Ascending aorta (tissue), 2 donors: ENCODE results near the gene TRIM10. TPM values are rescaled to one million over a fixed set of nuclear protein-coding genes. Genes with fewer than 3 reads are reported as not detected.
"Not testable (repeated sequence)": the region's sequence is repeated elsewhere in the genome, so short reads cannot be mapped to it uniquely, and the experiment has no call there.

Experiments used
- DNase-seq, 2 donors: peaks; one replicate each; pipeline ENCODE4 v3.0.0-alpha.2; 2019; ENCODE audit warnings: low spot score in 2 of 2
- H3K27ac ChIP-seq, 2 donors: fragments of 200-600 bp; sonication (generic); one replicate each; pipeline ENCODE4 v1.5.1; 2016 to 2017; ENCODE audit warnings: mild to moderate bottlenecking in 1 of 2
- H3K27me3 ChIP-seq: fragments of 200-600 bp; sonication (generic); one replicate; pipeline ENCODE4 v1.5.1; 2017
- H3K36me3 ChIP-seq, 2 donors: fragments of 200-600 bp; sonication (generic); one replicate each; pipeline ENCODE4 v1.5.1; 2016
- H3K4me1 ChIP-seq, 2 donors: fragments of 200-600 bp; sonication (generic); one replicate each; pipeline ENCODE4 v1.5.1; 2016 to 2017; ENCODE audit warnings: mild to moderate bottlenecking in 1 of 2
- H3K4me3 ChIP-seq, 2 donors: fragments of 200-600 bp; sonication (generic); one replicate each; pipeline ENCODE4 v1.5.1; 2016 to 2017; ENCODE audit warnings: mild to moderate bottlenecking in 1 of 2
- H3K9me3 ChIP-seq, 2 donors: fragments of 200-600 bp; sonication (generic); one replicate each; pipeline ENCODE4 v1.5.1; 2016
- intact Hi-C: fragments of 100-400 bp; cut with DNase I; formaldehyde crosslinking; loops from one replicate; pipeline ENCODE4 v1.15.1; 2023
- total RNA-seq: library from RNA; depleted of rRNA; stranded (reverse); fragments of >200 nt; gene quantifications from one replicate; pipeline ENCODE4 v1.1.0, GENCODE V29; 2016
- TF ChIP-seq, protein P1 (sequence below), 3 experiments: fragments of 200-600 bp in 2 of 3; fragments of 450-650 bp in 1 of 3; sonication (generic) in 2 of 3; IDR thresholded peaks; one replicate each; pipeline ENCODE4 v1.5.1; 2016 to 2019; ENCODE audit warnings: antibody characterized with exemption in 3 of 3, mild to moderate bottlenecking in 1 of 3, moderate library complexity in 1 of 3

The TRIM10 gene
- total RNA-seq, 1 donor from 2014 or later = not detected

- DNase-seq = no peak
- H3K4me1 ChIP-seq = peaks cover 0 to under 1% of the 10 kb centered on the region in 2 donors
- no peak overlapping the region for H3K27ac ChIP-seq
- TF ChIP-seq, protein P1, sequence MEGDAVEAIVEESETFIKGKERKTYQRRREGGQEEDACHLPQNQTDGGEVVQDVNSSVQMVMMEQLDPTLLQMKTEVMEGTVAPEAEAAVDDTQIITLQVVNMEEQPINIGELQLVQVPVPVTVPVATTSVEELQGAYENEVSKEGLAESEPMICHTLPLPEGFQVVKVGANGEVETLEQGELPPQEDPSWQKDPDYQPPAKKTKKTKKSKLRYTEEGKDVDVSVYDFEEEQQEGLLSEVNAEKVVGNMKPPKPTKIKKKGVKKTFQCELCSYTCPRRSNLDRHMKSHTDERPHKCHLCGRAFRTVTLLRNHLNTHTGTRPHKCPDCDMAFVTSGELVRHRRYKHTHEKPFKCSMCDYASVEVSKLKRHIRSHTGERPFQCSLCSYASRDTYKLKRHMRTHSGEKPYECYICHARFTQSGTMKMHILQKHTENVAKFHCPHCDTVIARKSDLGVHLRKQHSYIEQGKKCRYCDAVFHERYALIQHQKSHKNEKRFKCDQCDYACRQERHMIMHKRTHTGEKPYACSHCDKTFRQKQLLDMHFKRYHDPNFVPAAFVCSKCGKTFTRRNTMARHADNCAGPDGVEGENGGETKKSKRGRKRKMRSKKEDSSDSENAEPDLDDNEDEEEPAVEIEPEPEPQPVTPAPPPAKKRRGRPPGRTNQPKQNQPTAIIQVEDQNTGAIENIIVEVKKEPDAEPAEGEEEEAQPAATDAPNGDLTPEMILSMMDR (IDR thresholded peaks at IDR 0.05) = no peak
- H3K9me3 ChIP-seq = no peaks in the 10 kb centered on the region
- intact Hi-C loops = no loop called here
- H3K36me3 ChIP-seq = no peaks in the 10 kb centered on the region
- no peak overlapping the region for H3K4me3 ChIP-seq
- H3K27me3 ChIP-seq = peaks cover 4% of the 10 kb centered on the region
These were observed 38.5 kb downstream of the TRIM10 start for GRCh38 chr6:30122515-30122914.

DNA sequence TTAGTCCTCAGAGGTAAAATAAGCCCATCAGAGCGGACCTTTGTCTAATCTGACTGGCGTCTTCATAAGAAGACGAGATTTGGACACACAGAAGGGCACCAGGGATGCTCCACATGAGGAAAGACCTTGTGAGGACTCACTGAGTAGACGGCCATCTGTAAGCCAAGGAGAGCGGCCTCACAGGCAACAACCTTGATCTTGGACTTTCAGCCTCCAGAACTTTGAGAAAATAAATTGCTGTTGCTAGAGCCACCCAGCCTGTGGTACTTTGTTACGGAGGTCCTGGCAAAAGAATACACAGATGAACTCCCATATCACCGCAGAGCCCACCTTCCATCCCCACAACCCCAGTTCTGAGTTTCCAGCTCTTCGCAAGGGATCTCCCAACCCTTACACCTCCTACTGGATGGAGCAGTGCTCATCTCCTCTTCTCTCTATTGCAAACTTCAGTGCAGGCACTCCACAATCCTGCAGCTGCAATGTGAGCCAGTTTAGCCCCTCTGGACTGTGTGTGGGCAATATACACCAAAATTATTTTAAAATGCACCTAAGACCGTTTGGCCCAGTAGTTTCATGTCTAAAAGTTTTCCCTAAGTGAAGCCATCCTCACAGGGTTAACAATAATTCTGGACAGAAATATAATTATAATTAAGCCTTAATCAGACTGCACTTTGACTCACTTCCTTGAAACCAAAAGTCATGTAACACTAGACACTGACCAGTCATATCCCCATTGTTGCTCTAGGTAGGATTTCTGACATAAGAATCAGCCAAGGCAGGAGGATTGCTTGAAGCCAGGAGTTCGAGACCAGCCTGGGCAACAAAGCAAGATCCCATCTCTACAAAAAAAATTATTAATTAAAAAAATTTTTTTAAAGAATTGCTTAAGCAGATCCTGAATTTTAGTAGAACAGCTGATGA, 39.3 kb downstream of the TRIM10 start:
- DNase-seq = no peak
- Histone ChIP-seq H3K4me1 (no peaks in the 10 kb centered on the region), H3K27ac (no peak overlapping the region), H3K27me3 (peaks cover 4% of the 10 kb centered on the region), H3K9me3 (no peaks in the 10 kb centered on the region), H3K36me3 (no peaks in the 10 kb centered on the region), H3K4me3 (no peak overlapping the region)
- TF ChIP-seq, protein P1 (IDR thresholded peaks at IDR 0.05) = no peak
- intact Hi-C loops = no loop called here

GRCh38 chr6:30118691-30119090, 42.3 kb downstream of the TRIM10 start:
- H3K27ac ChIP-seq, H3K27me3 ChIP-seq, H3K36me3 ChIP-seq, DNase-seq, H3K4me3 ChIP-seq, intact Hi-C loops, H3K4me1 ChIP-seq, H3K9me3 ChIP-seq: not testable (repeated sequence)

DNA sequence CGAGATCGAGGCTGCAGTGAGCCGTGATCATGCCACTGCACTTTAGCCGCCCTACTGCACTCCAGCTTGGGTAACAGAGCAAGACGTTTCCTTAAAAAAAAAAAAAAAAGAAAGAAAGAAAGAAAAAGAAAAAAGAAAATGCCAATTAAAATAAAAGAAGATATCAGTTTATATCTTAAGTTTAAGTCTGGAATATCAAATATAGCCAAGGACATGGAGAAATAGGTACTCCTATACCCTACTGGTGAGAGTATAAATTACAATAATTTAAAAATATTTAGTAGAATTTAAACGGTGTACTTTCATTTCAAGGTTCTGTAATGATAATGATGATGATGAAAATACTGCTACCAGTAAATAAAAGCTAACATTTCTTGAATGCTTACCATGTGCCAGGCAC, 44.3 kb downstream of the TRIM10 start:
- Histone ChIP-seq H3K4me3 (no peak overlapping the region), H3K27me3 (no peaks in the 10 kb centered on the region), H3K36me3 (no peaks in the 10 kb centered on the region), H3K9me3 (no peaks in the 10 kb centered on the region), H3K4me1 (no peaks in the 10 kb centered on the region), H3K27ac (no peak overlapping the region)
- DNase-seq = no peak
- intact Hi-C loops = no loop called here
- TF ChIP-seq, protein P1 (IDR thresholded peaks at IDR 0.05) = peak in 1 of 3 experiments; percentile 6

DNA sequence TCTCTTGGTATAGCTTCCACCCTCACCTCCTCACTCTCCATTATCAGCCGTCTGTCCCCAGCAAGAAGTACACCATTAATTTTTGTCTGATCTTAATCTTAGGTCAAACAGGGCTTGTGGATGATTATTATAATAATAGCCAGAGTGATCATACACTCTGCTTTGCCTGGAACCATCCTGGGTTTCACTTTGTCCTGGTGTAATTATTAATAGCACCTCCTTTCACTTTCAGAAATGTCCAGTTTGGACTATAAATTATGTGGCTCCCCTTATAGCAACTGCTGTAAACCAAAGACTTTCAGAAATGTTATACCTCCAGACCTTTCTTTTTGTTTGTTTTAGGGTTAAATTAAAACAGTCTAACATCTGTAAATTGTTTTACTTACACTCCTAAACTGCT, 47.2 kb downstream of the TRIM10 start:
- Histone ChIP-seq H3K27ac (no peak overlapping the region), H3K36me3 (no peaks in the 10 kb centered on the region), H3K9me3 (no peaks in the 10 kb centered on the region), H3K4me3 (no peak overlapping the region), H3K4me1 (no peaks in the 10 kb centered on the region), H3K27me3 (no peaks in the 10 kb centered on the region)
- TF ChIP-seq, protein P1 (IDR thresholded peaks at IDR 0.05) = no peak
- no peak for DNase-seq
- intact Hi-C loops = no loop called here

- H3K4me1 ChIP-seq = no peaks in the 10 kb centered on the region
- H3K4me3 ChIP-seq = no peak within 1 kb of the TSS
- no peaks in the 10 kb centered on the region for H3K9me3 ChIP-seq
- TF ChIP-seq, protein P1 (IDR thresholded peaks at IDR 0.05) = no peak
- no peak for DNase-seq
- intact Hi-C loops = no loop called here
- H3K36me3 ChIP-seq = no peaks in the 10 kb centered on the region
- no peaks in the 10 kb centered on the region for H3K27me3 ChIP-seq
- H3K27ac ChIP-seq = no peak within 1 kb of the TSS
These were observed 47.8 kb downstream of the TRIM10 start, which contains the start of gene TRIM31 for GRCh38 chr6:30113003-30113759. Gene TRIM31 (minus strand): TSS chr6:30113090. CDS start chr6:30112805, 285 bp downstream.
